Activated CD4-positive, alpha-beta T cell treated with anti-CD3 and anti-CD28 coated beads for 4 hours (primary cell): ENCODE results near the gene STOM.
A peak's percentile ranks its signal among the peaks of the same experiment; 100 is the strongest.

Experiments used
- DNase-seq, 2 donors: peaks; one replicate each; pipeline ENCODE4 v3.0.0-alpha.2; 2020

STOM gene

DNA sequence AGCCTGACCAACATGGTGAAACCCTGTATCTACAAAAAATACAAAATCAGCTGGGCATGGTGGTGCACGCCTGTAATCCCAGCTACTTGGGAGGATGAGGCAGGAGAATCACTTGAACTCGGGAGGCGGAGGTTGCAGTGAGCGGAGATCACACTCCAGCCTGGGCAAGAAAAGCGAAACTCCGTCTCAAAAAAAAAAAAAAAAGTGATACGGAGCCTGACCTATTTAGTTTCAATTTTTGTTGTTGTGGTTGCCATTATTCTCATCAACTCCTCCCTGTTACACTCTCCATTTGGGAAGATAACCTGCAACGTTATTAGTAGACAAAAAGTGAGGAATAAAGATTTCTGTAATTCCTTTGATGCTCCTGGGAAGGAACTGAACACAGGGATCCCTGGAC lies 1.3 kb downstream of the STOM start:
- DNase-seq, result no peak

DNA sequence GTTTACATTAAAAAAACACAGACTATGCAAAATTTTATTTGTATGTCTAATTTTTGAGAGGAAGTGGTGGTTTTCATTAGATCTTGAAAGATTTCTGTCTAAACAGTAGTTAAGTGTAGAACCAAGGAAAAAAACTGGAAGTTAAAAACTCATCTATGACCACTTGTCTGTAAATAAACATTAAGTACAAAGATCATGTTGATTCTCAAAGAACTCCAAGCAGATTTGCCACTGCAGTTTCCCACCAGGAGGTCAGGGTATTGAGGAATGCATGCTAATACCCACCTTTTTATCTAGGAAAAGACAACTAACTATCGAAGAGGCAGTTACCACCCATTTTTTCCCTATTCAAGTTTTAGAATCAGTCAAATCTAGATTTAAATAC lies 1.9 kb downstream of the STOM start:
- no peak for DNase-seq

- no peak for DNase-seq
These were observed 2.5 kb downstream of the STOM start for GRCh38 chr9:121367306-121368137.

GRCh38 chr9:121366611-121367192 lies 3.3 kb downstream of the STOM start:
- DNase-seq, result no peak

DNA sequence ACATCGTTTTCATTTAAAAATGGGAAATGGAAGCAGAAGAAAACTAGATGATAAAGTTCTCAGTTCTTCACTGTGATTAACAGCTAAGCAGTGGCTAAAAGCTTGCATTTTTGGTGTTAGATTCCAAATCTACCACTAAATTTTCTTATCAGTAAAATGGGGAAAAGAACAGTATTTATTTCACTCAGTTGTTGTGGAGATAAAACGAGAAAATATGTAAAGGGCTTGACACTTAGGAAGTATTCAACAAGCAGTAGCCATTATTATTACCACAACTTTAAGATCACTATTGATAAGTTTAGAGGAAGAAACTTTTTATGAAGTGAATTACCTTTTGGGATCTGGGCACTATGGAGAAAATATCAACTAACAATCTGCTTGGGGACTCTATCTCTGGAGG lies 4.5 kb downstream of the STOM start:
- no peak for DNase-seq

GRCh38 chr9:121364886-121365285 lies 5.2 kb downstream of the STOM start:
- no peak for DNase-seq

DNA sequence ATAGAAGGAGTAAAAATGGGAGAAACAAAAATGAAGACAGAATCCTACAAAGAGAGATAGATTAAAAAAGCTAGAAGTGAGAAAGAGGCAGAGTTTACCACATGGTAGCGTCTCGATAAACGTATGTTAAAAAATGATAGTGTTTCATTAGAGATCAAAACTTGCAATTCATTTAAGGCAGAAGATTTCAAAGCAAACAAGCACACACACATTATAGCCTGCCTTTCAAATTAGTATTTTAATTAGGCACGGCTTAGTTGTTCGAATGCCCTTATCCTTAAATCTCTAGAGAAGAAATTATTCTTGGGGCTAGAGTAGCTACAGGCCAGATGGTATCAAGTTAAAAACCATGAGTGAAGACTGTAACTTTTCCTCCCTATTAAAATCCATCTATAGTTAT lies 6.0 kb downstream of the STOM start:
- DNase-seq, result no peak

GRCh38 chr9:121363622-121363961 lies 6.5 kb downstream of the STOM start:
- DNase-seq, result no peak

- DNase-seq, result no peak
These were observed 7.0 kb downstream of the STOM start for GRCh38 chr9:121362813-121363621.

GRCh38 chr9:121360601-121361374 lies 9.3 kb downstream of the STOM start:
- DNase-seq, result no peak

- no peak for DNase-seq
These were observed 10.4 kb downstream of the STOM start for GRCh38 chr9:121359351-121360294.

- DNase-seq, result no peak
These were observed 11.3 kb downstream of the STOM start for GRCh38 chr9:121358751-121359150.

- DNase-seq, result no peak
These were observed 13.0 kb downstream of the STOM start for GRCh38 chr9:121357011-121357410.

DNA sequence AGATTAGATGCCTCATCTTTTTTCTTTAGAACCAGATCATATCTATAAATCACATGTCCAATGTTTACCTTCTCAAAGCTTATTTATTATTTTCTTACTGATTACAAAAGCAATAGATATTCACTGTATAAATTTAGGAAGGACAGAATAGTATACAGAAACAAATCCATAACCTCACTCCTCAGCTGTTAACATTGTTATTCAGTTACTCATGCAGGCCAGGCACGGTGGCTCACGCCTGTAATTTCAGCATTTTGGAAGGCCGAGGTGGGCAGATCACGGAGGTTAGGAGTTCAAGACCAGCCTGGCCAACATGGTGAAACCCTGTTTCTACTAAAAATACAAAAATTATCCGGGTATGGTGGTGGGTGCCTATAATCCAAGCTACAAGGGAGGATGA lies 15.3 kb downstream of the STOM start:
- no peak for DNase-seq

DNA sequence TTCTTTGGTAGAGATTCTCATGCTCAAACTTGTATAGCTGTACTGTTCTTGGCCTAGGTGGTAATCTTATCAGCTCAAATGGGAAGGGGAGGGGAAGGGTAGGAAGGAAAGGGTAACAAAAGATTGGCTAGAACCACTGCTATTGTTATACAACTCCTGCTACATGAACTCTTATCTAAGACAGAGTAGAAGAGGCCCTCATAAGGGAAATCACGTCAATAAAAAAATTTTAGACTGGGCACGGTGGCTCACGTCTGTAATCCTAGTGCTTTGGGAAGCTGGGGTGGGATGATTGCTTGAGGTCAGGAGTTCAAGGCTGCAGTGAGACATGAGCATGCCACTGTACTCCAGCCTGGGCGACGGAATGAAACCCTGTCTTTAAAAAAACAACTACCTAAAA lies 15.9 kb downstream of the STOM start:
- DNase-seq, result no peak

GRCh38 chr9:121353241-121354061 lies 16.6 kb downstream of the STOM start:
- peak; percentile 26 to 33 for DNase-seq

DNA sequence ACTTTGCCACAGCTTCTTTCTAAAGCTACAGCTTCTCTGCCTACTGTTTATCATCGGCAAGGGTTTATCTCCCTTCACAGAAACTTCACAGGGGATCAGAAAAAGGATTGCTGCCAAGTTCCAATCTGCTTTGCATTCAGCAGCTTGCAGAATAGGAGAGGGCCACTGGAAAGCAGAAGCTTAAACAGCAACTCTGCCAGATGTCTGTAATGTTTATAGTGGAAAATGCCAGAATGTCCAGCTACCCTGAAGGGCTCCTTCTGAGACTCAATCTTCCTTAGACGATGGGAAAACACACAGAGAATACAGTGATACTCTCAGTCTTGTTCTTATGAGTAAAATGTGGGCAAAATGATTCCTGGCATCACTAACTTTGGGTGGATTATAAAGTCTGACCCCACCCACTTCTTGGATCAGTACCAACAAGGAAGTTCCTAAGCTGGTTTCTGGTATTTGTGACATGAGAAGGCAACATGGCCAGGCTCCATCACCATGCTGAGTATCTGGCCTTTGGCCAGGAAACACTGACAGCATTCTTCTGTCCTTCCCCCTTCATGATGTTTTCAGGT lies 19.0 kb downstream of the STOM start:
- no peak for DNase-seq

- no peak for DNase-seq
These were observed 20.0 kb downstream of the STOM start for GRCh38 chr9:121350036-121350435.

GRCh38 chr9:121349009-121349408 lies 21.0 kb downstream of the STOM start:
- no peak for DNase-seq

GRCh38 chr9:121348221-121348620 lies 21.8 kb downstream of the STOM start:
- no peak for DNase-seq

GRCh38 chr9:121345070-121345469 lies 25.0 kb downstream of the STOM start:
- DNase-seq, result no peak
